Stromal cell of bone marrow (primary cell): ENCODE data around the gene BCDIN3D.

Experiments used
- DNase-seq: peaks from one replicate; pipeline ENCODE4 v3.0.0-alpha.2; 2012; ENCODE audit warnings: low read depth

Gene BCDIN3D

GRCh38 chr12:49796155-49796554 is 46.8 kb downstream of the BCDIN3D start:
- DNase-seq, result no peak

DNA sequence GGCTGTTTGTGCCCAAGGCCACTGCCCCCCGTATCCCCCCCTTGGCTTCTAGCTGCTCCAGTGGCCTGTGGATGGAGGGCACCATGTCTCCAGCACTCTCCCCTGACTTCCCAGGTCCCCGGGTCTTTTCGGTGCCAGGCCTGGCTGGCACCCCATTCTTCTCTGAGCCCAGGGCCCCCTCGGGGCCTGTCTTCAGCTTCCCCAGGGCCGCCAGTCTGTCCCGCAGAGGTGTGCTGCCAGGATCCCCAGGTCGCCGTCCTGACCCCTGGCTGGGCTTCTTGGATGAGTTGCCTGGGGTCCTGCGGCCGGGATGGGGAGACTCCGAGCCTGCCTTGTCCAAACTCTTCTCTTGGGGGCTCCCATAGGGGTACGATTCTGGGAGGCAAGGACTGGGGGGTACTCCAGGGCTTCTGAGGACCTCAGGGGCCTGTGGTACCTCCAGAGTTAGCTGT is 47.2 kb downstream of the BCDIN3D start:
- DNase-seq, result no peak

DNA sequence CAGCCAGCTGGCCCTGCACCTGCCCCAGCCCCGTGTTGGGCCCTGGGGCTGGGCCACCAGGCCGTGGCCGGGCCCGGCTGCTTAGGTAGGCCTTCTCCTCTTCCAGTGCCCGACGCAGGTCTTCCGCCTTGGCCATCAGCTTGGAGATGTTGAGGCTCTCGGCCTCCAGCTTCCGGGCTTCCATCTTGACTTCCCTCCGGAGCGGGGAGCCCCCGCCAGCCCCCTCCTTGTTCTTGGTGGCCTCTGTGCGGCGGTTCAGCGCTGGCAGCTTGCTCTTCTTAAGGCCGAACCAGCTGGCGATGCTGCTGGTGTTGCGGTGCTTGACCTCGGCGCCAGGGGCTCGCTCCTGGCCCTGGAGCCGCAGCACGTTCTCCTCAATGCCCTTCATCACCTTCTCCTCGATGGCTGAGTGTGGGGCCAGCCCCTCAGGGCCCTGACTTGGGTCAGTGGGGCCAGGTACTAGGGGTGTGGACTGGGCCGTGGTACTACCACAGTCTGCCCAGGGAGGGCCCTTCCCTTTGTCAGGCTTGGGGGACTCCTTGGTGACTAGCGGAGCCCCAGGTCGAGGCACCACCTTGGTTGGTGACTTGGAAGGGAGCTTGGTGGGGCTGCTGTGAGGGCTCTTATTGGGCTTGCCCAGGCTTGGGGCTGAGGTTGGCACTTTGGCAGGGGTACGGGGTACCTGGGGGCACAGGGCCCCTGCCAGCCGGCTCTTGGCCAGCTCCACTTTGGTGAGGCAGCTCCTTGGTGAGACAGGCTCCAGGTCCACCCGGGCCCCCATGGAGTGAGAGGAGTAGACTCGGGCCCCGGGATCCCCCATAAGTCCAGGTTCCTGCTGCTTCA is 47.9 kb downstream of the BCDIN3D start:
- DNase-seq, result no peak

DNA sequence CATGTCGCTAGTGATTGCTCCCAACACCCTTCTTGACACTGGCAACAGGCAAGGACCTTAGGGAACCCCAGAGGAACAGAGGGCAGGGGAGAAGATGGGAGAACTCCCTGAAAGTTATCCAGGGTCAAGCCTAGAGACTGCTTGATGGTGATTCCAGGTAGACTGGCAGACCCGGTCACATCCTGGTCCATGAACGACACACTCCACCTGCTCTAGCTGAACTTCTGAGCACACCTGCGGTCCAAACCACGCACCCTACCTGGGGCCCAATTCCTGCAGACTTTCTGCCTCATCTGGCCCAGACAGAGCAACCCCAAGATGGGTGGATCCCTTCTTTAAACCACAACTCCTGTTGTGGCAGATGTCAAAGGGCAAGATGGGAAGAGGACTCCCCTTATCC is 48.9 kb downstream of the BCDIN3D start:
- DNase-seq, result no peak

DNA sequence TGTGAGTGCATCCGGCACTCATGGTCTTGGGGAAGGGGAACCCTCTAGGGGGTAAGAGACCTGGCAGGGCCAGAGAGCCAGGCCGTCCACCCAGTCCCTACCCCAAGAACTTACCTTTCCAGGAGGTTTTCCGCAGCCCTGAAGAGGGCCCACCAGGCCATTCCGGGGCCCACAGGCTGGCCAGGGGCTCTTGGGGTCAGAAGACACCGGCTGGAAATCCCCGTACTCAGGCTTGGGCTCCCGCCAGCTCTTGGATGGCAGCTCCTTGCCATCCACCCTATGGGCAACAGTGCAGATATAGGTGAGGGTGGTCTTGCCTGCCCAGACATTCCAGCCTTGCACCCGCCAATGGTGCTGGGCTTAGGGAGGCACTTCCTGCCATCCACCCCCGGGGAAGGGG is 49.3 kb downstream of the BCDIN3D start:
- DNase-seq, result no peak

DNA sequence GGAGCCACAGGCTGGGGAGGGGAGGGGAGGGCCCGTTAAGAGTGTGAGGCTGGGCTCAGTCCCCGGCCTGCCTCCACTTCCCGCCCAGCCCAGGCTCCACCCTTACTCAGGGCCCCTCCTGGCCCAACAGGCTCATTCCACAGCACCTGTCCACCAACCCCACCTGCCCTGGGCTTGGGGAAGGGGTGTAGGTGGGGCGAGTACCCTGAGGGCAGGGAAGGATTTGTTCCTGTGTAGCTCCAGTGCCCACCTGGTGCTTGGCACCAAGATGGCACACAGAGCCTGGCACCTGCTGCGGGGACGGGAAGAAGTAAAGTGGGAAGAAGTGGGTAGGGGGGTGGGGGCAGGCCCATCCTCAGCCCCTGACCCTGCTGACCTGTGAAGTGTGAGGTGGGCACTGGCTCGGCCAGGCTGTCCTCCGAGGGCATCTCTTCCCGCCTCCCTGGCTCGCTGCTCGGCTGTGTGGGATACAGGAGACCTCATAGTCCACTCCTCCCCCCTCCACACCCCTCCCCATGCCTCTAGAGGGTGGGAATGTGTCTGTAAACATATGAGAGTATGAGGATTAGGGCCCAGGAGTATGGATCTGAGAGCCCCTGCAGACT is 49.8 kb downstream of the BCDIN3D start:
- no peak for DNase-seq

- no peak for DNase-seq
Observed at GRCh38 chr12:49792181-49792970, 50.5 kb downstream of the BCDIN3D start.

DNA sequence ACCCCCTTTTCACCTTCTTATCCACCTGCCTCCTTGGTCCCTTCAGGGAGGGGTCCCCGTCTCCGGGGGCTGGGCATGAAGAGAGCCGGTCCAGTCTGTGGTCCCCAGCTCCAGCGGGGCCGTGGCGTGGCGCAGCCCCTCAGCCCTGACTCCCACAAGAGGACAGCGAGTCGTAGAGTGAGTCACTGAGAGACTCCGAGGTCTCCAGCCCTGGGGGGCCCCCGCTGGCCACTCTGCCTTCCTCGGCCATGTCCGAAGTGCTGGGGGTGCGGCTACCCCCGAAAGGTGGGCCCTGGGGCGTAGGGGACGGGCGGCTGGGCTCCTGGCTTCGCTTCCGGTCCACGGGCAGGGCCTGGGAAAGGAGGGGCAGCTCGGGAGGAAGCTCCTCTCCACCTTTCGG is 51.2 kb downstream of the BCDIN3D start:
- DNase-seq, result no peak

- no peak for DNase-seq
Observed at GRCh38 chr12:49790741-49791555, 52.0 kb downstream of the BCDIN3D start.

DNA sequence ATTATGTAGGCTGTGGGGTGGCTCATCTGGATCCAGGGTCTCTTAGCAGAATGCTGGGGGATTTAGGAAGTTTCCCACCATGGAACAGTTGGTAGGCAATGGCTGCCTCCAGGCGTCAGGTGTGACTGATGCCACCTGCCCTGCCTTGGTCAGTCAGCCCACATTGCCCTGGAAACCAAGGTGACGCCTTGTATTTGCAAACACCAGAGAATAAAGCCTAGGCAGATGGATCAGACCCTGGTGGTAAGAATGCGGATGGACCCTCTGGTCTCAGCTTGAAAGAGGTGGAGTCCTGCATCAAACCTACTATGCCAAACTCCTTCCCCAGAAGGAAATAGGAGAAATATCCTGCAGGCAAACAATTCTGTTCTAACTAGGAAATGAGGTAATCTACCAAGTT is 52.9 kb downstream of the BCDIN3D start:
- DNase-seq, result no peak

DNA sequence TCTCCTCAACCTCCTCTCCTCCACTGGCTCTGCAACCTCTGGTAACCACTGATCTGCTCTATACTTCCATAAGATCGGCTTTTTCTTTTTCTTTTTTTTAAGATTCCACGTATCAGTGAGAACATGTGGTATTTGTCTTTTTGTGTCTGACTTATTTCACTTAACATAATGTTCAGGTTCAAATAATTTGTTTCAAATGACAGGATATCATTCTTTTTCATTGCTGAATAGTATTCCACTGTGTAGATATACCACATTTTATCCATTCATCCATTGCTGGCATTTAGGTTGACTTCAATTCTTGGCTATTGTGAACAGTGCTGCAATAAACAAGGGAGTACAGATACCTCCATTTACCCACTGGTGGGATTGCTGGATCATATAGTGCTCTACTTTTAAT is 55.2 kb downstream of the BCDIN3D start:
- no peak for DNase-seq
